Measurements from ENCODE around the gene TSLP.

TSLP gene

DNA sequence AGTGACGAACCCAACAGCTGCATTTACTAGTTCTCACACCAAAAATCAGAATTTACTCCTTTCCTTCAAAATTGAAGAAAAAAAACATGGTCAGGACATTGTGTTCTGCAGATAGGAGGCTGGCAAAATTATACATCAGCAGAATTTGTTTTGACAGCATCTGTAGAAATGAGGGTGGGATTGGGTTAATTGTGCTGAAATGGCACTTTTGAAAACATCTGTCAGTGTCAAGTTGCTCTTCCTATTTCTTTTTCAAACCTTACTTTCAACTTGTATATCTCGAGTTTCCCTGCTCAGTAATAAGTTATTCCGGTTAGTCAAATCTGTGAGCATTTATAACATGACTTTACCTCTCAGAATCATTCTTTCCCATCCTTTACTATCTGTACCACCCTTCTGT, 40.4 kb downstream of the TSLP start:
- H4K91ac ChIP-seq (ENCODE audit: low read depth, low read length, poor library complexity), result no peak overlapping the region
- H3K4ac ChIP-seq (ENCODE audit: low read length), result no peak overlapping the region
- no peaks in the 10 kb centered on the region for H3K27me3 ChIP-seq (ENCODE audit: control insufficient read depth in 3 of 3, insufficient read depth in 3 of 3, low read depth in 1 of 3, low read length in 3 of 3)
- no peak overlapping the region for H2BK15ac ChIP-seq (ENCODE audit: low read length)
- H3K23ac ChIP-seq (ENCODE audit: low read depth, low read length, poor library complexity), result no peak overlapping the region
- H2BK12ac ChIP-seq (ENCODE audit: low read length), result no peak overlapping the region
- no peak overlapping the region for H3K4me3 ChIP-seq (ENCODE audit: low read length in 2 of 2)
- H2AK5ac ChIP-seq (ENCODE audit: low read depth, low read length), result no peak overlapping the region
- no peak overlapping the region for H3K27ac ChIP-seq (replicated peaks; ENCODE audit: low read length)
- no peaks in the 10 kb centered on the region for H3K9me3 ChIP-seq (replicated peaks in 1 of 2; ENCODE audit: control insufficient read depth in 2 of 2, insufficient read depth in 1 of 2, low read depth in 1 of 2, low read length in 2 of 2)
- no peak overlapping the region for H3K18ac ChIP-seq (ENCODE audit: low read length)
- H3K14ac ChIP-seq (ENCODE audit: low read length), result no peak overlapping the region
- H3K36me3 ChIP-seq (replicated peaks in 1 of 2; ENCODE audit: control insufficient read depth in 2 of 2, insufficient read depth in 2 of 2, low read length in 2 of 2), result peaks cover 0 to 97% of the 10 kb centered on the region in 2 donors
- no peaks in the 10 kb centered on the region for H3K4me1 ChIP-seq (ENCODE audit: control insufficient read depth in 2 of 2, insufficient read depth in 1 of 2, low read depth in 1 of 2, low read length in 2 of 2)
- no CpG with 5 or more reads among the region's 3 CpGs for WGBS, 2 donors (ENCODE audit: extremely low coverage in 2 of 2, insufficient read length in 2 of 2, insufficient replicate concordance in 1 of 2)
- no peak overlapping the region for H2AFZ ChIP-seq (ENCODE audit: low read length)
- H2BK5ac ChIP-seq (ENCODE audit: low read length), result no peak overlapping the region
- H2BK120ac ChIP-seq (ENCODE audit: low read depth, low read length), result no peak overlapping the region
- no peak overlapping the region for H3K9ac ChIP-seq (ENCODE audit: low read depth, low read length, poor library complexity)
- H3K79me1 ChIP-seq (ENCODE audit: low read depth, low read length), result no peaks in the 10 kb centered on the region
- no peak overlapping the region for H4K8ac ChIP-seq (ENCODE audit: low read depth, low read length)
- DNase-seq (ENCODE audit: low spot score), result no peak
- H3K4me2 ChIP-seq (ENCODE audit: insufficient read depth, low read length, poor library complexity, severe bottlenecking), result no peak overlapping the region

DNA sequence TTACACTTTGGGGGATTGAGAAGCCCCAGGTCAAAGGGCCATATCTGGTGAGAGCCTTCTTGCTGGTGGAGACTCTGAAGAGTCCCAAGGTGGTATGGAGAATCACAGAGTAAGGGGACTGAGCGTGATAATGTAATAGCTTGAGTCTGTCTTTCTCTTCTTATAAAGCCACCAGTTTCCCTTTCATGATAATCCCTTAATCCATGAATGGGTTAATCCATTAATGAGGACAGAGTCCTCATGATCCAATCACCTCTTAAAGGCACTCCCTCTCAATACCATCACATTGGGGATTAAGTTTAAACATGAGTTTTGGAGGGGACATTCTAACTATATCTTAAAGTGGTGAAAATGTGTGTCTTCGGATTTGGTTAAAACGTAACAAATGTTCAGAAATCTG, 42.2 kb downstream of the TSLP start:
- H2BK12ac ChIP-seq (ENCODE audit: low read length), result no peak overlapping the region
- no peak overlapping the region for H3K4ac ChIP-seq (ENCODE audit: low read length)
- no peak for DNase-seq (ENCODE audit: low spot score)
- no peak overlapping the region for H2BK5ac ChIP-seq (ENCODE audit: low read length)
- H3K79me1 ChIP-seq (ENCODE audit: low read depth, low read length), result no peaks in the 10 kb centered on the region
- no peak overlapping the region for H3K18ac ChIP-seq (ENCODE audit: low read length)
- H3K23ac ChIP-seq (ENCODE audit: low read depth, low read length, poor library complexity), result no peak overlapping the region
- H3K9ac ChIP-seq (ENCODE audit: low read depth, low read length, poor library complexity), result no peak overlapping the region
- no peak overlapping the region for H3K14ac ChIP-seq (ENCODE audit: low read length)
- no peaks in the 10 kb centered on the region for H3K27me3 ChIP-seq (ENCODE audit: control insufficient read depth in 3 of 3, insufficient read depth in 3 of 3, low read depth in 1 of 3, low read length in 3 of 3)
- no peak overlapping the region for H3K27ac ChIP-seq (replicated peaks; ENCODE audit: low read length)
- H3K9me3 ChIP-seq (replicated peaks in 1 of 2; ENCODE audit: control insufficient read depth in 2 of 2, insufficient read depth in 1 of 2, low read depth in 1 of 2, low read length in 2 of 2), result no peaks in the 10 kb centered on the region
- no peak overlapping the region for H2BK120ac ChIP-seq (ENCODE audit: low read depth, low read length)
- H4K91ac ChIP-seq (ENCODE audit: low read depth, low read length, poor library complexity), result no peak overlapping the region
- H3K36me3 ChIP-seq (replicated peaks in 1 of 2; ENCODE audit: control insufficient read depth in 2 of 2, insufficient read depth in 2 of 2, low read length in 2 of 2), result peaks cover 3 to 97% of the 10 kb centered on the region in 2 donors
- no peak overlapping the region for H4K8ac ChIP-seq (ENCODE audit: low read depth, low read length)
- WGBS, 2 donors (ENCODE audit: extremely low coverage in 2 of 2, insufficient read length in 2 of 2, insufficient replicate concordance in 1 of 2), result no CpG with 5 or more reads among the region's 3 CpGs
- no peak overlapping the region for H2BK15ac ChIP-seq (ENCODE audit: low read length)
- no peak overlapping the region for H3K4me3 ChIP-seq (ENCODE audit: low read length in 2 of 2)
- no peaks in the 10 kb centered on the region for H3K4me1 ChIP-seq (ENCODE audit: control insufficient read depth in 2 of 2, insufficient read depth in 1 of 2, low read depth in 1 of 2, low read length in 2 of 2)
- H3K4me2 ChIP-seq (ENCODE audit: insufficient read depth, low read length, poor library complexity, severe bottlenecking), result no peak overlapping the region
- H2AFZ ChIP-seq (ENCODE audit: low read length), result no peak overlapping the region
- H2AK5ac ChIP-seq (ENCODE audit: low read depth, low read length), result no peak overlapping the region

DNA sequence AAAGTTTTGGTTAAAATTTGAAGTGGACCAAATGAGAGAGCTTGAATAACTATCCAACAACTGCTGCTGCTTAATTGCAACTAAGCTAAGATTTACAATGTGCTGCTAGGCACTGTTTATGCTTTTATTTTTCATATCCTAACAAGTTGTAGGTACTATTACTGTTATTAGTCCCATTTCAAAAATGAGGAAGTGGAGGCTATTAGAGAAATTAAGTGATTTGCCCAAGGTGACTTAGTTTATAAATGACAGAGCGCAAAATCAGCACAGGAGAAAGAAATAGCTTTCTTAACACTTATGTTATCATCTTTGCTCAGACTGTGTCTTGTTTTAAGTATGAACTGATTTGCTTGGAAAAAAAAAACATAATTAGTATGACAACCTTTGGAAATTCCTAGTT, 43.7 kb downstream of the TSLP start:
- no peaks in the 10 kb centered on the region for H3K9me3 ChIP-seq (replicated peaks in 1 of 2; ENCODE audit: control insufficient read depth in 2 of 2, insufficient read depth in 1 of 2, low read depth in 1 of 2, low read length in 2 of 2)
- H2BK12ac ChIP-seq (ENCODE audit: low read length), result no peak overlapping the region
- H3K14ac ChIP-seq (ENCODE audit: low read length), result no peak overlapping the region
- no peak for DNase-seq (ENCODE audit: low spot score)
- H2AFZ ChIP-seq (ENCODE audit: low read length), result no peak overlapping the region
- H2BK120ac ChIP-seq (ENCODE audit: low read depth, low read length), result no peak overlapping the region
- H3K27ac ChIP-seq (replicated peaks; ENCODE audit: low read length), result no peak overlapping the region
- no peak overlapping the region for H4K91ac ChIP-seq (ENCODE audit: low read depth, low read length, poor library complexity)
- H3K36me3 ChIP-seq (replicated peaks in 1 of 2; ENCODE audit: control insufficient read depth in 2 of 2, insufficient read depth in 2 of 2, low read length in 2 of 2), result peaks cover 4 to 97% of the 10 kb centered on the region in 2 donors
- no peak overlapping the region for H2BK15ac ChIP-seq (ENCODE audit: low read length)
- H3K9ac ChIP-seq (ENCODE audit: low read depth, low read length, poor library complexity), result no peak overlapping the region
- no peak overlapping the region for H3K4ac ChIP-seq (ENCODE audit: low read length)
- no peak overlapping the region for H3K18ac ChIP-seq (ENCODE audit: low read length)
- H3K4me3 ChIP-seq (ENCODE audit: low read length in 2 of 2), result no peak overlapping the region
- no peak overlapping the region for H3K23ac ChIP-seq (ENCODE audit: low read depth, low read length, poor library complexity)
- H3K4me1 ChIP-seq (ENCODE audit: control insufficient read depth in 2 of 2, insufficient read depth in 1 of 2, low read depth in 1 of 2, low read length in 2 of 2), result no peaks in the 10 kb centered on the region
- no peaks in the 10 kb centered on the region for H3K79me1 ChIP-seq (ENCODE audit: low read depth, low read length)
- WGBS, 2 donors (ENCODE audit: extremely low coverage in 2 of 2, insufficient read length in 2 of 2, insufficient replicate concordance in 1 of 2), result no CpG with 5 or more reads among the region's 1 CpG
- H2AK5ac ChIP-seq (ENCODE audit: low read depth, low read length), result no peak overlapping the region
- H3K27me3 ChIP-seq (ENCODE audit: control insufficient read depth in 3 of 3, insufficient read depth in 3 of 3, low read depth in 1 of 3, low read length in 3 of 3), result no peaks in the 10 kb centered on the region
- no peak overlapping the region for H4K8ac ChIP-seq (ENCODE audit: low read depth, low read length)
- H3K4me2 ChIP-seq (ENCODE audit: insufficient read depth, low read length, poor library complexity, severe bottlenecking), result no peak overlapping the region
- no peak overlapping the region for H2BK5ac ChIP-seq (ENCODE audit: low read length)

DNA sequence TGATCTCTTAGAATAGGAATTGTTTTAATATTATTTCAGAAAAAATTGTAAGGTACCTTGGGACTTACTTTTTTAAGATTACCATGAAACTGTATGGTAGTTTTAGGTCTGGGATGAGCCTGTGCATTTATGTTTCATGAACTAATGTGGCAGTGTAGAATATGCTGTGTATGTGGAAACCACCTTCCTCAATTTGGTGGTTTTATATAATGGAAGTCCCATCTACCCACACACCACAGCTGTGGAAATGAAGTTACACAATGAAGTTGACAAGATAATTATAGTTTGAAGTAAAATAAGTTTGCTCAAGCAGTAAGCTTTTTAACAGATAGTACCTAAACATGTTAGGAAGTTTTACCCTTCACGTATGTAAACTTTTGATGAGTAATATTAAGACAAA, 45.0 kb downstream of the TSLP start:
- H3K79me1 ChIP-seq (ENCODE audit: low read depth, low read length), result no peaks in the 10 kb centered on the region

More for the DNA sequence above, 45.0 kb downstream of the TSLP start:
- Histone ChIP-seq H3K36me3 (replicated peaks in 1 of 2; ENCODE audit: control insufficient read depth in 2 of 2, insufficient read depth in 2 of 2, low read length in 2 of 2) (peaks cover 4 to 97% of the 10 kb centered on the region in 2 donors), H2BK5ac (ENCODE audit: low read length) (no peak overlapping the region), H2AFZ (ENCODE audit: low read length) (no peak overlapping the region), H2BK120ac (ENCODE audit: low read depth, low read length) (no peak overlapping the region), H3K4ac (ENCODE audit: low read length) (no peak overlapping the region), H2BK12ac (ENCODE audit: low read length) (no peak overlapping the region), H3K18ac (ENCODE audit: low read length) (no peak overlapping the region), H4K8ac (ENCODE audit: low read depth, low read length) (no peak overlapping the region), H3K9ac (ENCODE audit: low read depth, low read length, poor library complexity) (no peak overlapping the region), H2AK5ac (ENCODE audit: low read depth, low read length) (no peak overlapping the region), H3K4me3 (ENCODE audit: low read length in 2 of 2) (no peak overlapping the region), H3K4me2 (ENCODE audit: insufficient read depth, low read length, poor library complexity, severe bottlenecking) (no peak overlapping the region), H3K14ac (ENCODE audit: low read length) (no peak overlapping the region), H3K4me1 (ENCODE audit: control insufficient read depth in 2 of 2, insufficient read depth in 1 of 2, low read depth in 1 of 2, low read length in 2 of 2) (no peaks in the 10 kb centered on the region), H3K27ac (replicated peaks; ENCODE audit: low read length) (no peak overlapping the region), H3K9me3 (replicated peaks in 1 of 2; ENCODE audit: control insufficient read depth in 2 of 2, insufficient read depth in 1 of 2, low read depth in 1 of 2, low read length in 2 of 2) (no peaks in the 10 kb centered on the region), H3K27me3 (ENCODE audit: control insufficient read depth in 3 of 3, insufficient read depth in 3 of 3, low read depth in 1 of 3, low read length in 3 of 3) (no peaks in the 10 kb centered on the region), H4K91ac (ENCODE audit: low read depth, low read length, poor library complexity) (no peak overlapping the region), H3K23ac (ENCODE audit: low read depth, low read length, poor library complexity) (no peak overlapping the region), H2BK15ac (ENCODE audit: low read length) (no peak overlapping the region)
- DNase-seq (ENCODE audit: low spot score), result no peak
- no CpG with 5 or more reads among the region's 1 CpG for WGBS, 2 donors (ENCODE audit: extremely low coverage in 2 of 2, insufficient read length in 2 of 2, insufficient replicate concordance in 1 of 2)
